Measurements from ENCODE around the gene NAA40. TPM values are rescaled to one million over a fixed set of nuclear protein-coding genes. Genes with fewer than 3 reads are reported as not detected.

The NAA40 gene
- total RNA-seq, 4 donors from 2014 or later: 46.2 to 80.0 (median 57.1) TPM

- no peak for DNase-seq
- H3K27me3 ChIP-seq: no peaks in the 10 kb centered on the region
- H3K36me3 ChIP-seq: peaks cover 0 to 73% (median 0%) of the 10 kb centered on the region in 3 donors
- TF ChIP-seq POLR2A (IDR thresholded peaks at IDR 0.05): no peak
- TF ChIP-seq, protein P1, sequence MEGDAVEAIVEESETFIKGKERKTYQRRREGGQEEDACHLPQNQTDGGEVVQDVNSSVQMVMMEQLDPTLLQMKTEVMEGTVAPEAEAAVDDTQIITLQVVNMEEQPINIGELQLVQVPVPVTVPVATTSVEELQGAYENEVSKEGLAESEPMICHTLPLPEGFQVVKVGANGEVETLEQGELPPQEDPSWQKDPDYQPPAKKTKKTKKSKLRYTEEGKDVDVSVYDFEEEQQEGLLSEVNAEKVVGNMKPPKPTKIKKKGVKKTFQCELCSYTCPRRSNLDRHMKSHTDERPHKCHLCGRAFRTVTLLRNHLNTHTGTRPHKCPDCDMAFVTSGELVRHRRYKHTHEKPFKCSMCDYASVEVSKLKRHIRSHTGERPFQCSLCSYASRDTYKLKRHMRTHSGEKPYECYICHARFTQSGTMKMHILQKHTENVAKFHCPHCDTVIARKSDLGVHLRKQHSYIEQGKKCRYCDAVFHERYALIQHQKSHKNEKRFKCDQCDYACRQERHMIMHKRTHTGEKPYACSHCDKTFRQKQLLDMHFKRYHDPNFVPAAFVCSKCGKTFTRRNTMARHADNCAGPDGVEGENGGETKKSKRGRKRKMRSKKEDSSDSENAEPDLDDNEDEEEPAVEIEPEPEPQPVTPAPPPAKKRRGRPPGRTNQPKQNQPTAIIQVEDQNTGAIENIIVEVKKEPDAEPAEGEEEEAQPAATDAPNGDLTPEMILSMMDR (IDR thresholded peaks at IDR 0.05): no peak
- no peaks in the 10 kb centered on the region for H3K9me3 ChIP-seq
- H3K4me1 ChIP-seq: peaks cover 0 to 4% (median 0%) of the 10 kb centered on the region in 4 donors
- H3K4me3 ChIP-seq: no peak overlapping the region
- H3K27ac ChIP-seq: no peak overlapping the region
These were observed 42.7 kb upstream of the NAA40 start for GRCh38 chr11:63896071-63896470.

- H3K4me3 ChIP-seq: no peak overlapping the region
- H3K36me3 ChIP-seq: peaks cover 0 to 78% (median 0%) of the 10 kb centered on the region in 3 donors
- H3K27ac ChIP-seq: no peak overlapping the region
- H3K4me1 ChIP-seq: no peaks in the 10 kb centered on the region
- H3K27me3 ChIP-seq: no peaks in the 10 kb centered on the region
- no peak for DNase-seq
- TF ChIP-seq POLR2A (IDR thresholded peaks at IDR 0.05): no peak
- TF ChIP-seq, protein P1 (IDR thresholded peaks at IDR 0.05): no peak
- no peaks in the 10 kb centered on the region for H3K9me3 ChIP-seq
These were observed 41.2 kb upstream of the NAA40 start for GRCh38 chr11:63897459-63898146.

DNA sequence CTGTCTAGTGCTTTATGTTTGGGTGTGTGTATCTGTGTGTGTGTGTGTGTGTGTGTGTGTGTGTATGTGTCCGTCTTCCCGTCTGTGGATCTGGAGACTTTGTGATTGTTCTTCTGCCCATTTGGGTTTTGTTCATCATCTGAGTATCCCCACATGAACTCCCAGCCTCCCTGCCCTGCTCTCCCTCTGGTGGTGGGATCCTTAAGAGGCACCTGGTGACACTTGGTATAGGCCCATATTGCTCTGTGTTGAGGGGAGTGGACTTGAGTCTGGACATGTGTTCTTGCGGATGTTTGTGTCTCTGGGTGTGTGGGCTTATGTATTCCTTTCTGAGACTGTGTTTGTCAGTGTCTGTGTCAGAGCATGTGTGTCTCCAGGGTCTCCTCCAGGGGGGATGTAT, 37.1 kb upstream of the NAA40 start:
- no peak overlapping the region for H3K27ac ChIP-seq
- H3K36me3 ChIP-seq: peaks cover 0 to 97% (median 0%) of the 10 kb centered on the region in 3 donors
- no peak for TF ChIP-seq POLR2A (IDR thresholded peaks at IDR 0.05)
- TF ChIP-seq, protein P1 (IDR thresholded peaks at IDR 0.05): peak in 3 of 6 experiments; percentile 28 to 37 (median 28)
- H3K27me3 ChIP-seq: no peaks in the 10 kb centered on the region
- no peaks in the 10 kb centered on the region for H3K4me1 ChIP-seq
- H3K4me3 ChIP-seq: no peak overlapping the region
- H3K9me3 ChIP-seq: no peaks in the 10 kb centered on the region
- no peak for DNase-seq

GRCh38 chr11:63903884-63904283, 34.9 kb upstream of the NAA40 start:
- no peaks in the 10 kb centered on the region for H3K9me3 ChIP-seq
- no peaks in the 10 kb centered on the region for H3K4me1 ChIP-seq
- DNase-seq: no peak
- H3K4me3 ChIP-seq: no peak overlapping the region
- H3K36me3 ChIP-seq: peaks cover 0 to 97% (median 2%) of the 10 kb centered on the region in 3 donors
- H3K27me3 ChIP-seq: no peaks in the 10 kb centered on the region
- no peak overlapping the region for H3K27ac ChIP-seq
- TF ChIP-seq, protein P1 (IDR thresholded peaks at IDR 0.05): no peak
- TF ChIP-seq POLR2A (IDR thresholded peaks at IDR 0.05): no peak

DNA sequence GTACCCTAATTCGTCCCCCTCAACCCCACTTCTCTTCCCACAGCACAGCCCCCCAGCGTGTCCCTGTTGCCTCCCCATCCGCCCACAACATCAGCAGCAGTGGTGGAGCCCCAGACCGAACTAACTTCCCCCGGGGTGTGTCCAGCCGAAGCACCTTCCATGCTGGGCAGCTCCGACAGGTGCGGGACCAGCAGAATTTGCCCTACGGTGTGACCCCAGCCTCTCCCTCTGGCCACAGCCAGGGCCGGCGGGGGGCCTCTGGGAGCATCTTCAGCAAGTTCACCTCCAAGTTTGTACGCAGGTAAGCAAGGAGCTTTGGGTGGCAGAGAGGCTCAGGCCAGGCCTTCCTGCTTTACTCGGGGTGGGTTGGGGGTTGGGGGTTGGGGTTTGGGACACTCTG, 34.1 kb upstream of the NAA40 start:
- Histone ChIP-seq H3K9me3 (no peaks in the 10 kb centered on the region), H3K27me3 (no peaks in the 10 kb centered on the region), H3K36me3 (peaks cover 0 to 97% (median 2%) of the 10 kb centered on the region in 3 donors), H3K4me3 (no peak overlapping the region), H3K27ac (no peak overlapping the region), H3K4me1 (no peaks in the 10 kb centered on the region)
- DNase-seq: no peak
- TF ChIP-seq POLR2A (IDR thresholded peaks at IDR 0.05): no peak
- TF ChIP-seq, protein P1 (IDR thresholded peaks at IDR 0.05): no peak

All from Peyer's patch (tissue), 4 donors.